CD4-positive, alpha-beta T cell treated with Interleukin-15 for 1 hour (primary cell): ENCODE results near the gene SMAD4.
"Not testable (repeated sequence)": the region's sequence is repeated elsewhere in the genome, so short reads cannot be mapped to it uniquely, and the experiment has no call there.

Source experiments
- DNase-seq: peaks from one replicate; pipeline ENCODE4 v3.0.0-alpha.2; 2020

The SMAD4 gene

DNA sequence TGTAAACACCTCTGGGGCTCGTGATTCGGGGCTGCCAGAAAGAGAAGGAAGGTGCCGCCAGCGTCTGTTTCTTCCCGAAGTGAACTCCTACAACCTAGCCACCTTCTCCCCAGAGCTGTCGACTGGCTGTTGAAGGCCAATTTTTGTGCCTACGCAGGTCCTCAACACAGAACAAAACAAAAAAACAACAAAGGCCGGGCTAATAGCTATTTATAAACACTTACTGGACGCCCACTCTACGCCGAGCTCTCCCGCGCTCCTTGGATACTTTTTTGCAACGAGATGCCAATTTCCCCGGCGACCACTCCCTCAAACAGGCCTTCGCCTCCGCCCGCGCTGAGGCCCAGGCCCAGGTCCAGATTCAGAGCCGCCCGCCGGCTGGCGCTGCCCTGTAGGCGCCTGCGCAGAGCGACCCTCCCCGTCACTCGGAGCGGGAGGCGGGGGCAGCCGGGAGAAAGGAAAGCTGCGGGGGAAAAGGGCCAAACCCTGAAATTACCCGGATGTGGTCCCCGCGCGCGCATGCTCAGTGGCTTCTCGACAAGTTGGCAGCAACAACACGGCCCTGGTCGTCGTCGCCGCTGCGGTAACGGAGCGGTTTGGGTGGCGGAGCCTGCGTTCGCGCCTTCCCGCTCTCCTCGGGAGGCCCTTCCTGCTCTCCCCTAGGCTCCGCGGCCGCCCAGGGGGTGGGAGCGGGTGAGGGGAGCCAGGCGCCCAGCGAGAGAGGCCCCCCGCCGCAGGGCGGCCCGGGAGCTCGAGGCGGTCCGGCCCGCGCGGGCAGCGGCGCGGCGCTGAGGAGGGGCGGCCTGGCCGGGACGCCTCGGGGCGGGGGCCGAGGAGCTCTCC lies at the start of gene SMAD4:
TSS of gene SMAD4 (plus strand) at position 520 of the 843 bp plus-strand sequence. CDS start 16,834 bp downstream, outside the sequence.
- DNase-seq = peak; percentile 97

DNA sequence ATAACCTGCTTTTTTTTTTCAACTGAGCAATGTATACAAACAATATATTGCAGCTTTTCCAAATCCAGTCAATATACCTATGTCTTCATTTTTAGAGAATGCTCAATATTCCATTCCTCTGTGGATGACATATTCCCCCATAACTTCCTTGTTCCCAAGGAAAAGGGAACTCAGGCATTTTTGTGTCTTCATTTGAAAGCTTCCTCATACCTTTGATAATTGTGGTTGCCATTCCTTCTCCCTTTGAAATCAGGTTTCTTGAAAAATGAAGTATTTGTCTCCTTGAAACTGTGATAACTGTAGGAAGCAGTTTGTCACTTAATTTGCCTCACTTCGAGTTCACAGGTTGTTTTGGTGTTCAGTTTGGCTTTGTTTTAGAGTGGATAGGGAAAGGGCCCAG lies 48.6 kb upstream of the SMAD4 start:
- DNase-seq = no peak

DNA sequence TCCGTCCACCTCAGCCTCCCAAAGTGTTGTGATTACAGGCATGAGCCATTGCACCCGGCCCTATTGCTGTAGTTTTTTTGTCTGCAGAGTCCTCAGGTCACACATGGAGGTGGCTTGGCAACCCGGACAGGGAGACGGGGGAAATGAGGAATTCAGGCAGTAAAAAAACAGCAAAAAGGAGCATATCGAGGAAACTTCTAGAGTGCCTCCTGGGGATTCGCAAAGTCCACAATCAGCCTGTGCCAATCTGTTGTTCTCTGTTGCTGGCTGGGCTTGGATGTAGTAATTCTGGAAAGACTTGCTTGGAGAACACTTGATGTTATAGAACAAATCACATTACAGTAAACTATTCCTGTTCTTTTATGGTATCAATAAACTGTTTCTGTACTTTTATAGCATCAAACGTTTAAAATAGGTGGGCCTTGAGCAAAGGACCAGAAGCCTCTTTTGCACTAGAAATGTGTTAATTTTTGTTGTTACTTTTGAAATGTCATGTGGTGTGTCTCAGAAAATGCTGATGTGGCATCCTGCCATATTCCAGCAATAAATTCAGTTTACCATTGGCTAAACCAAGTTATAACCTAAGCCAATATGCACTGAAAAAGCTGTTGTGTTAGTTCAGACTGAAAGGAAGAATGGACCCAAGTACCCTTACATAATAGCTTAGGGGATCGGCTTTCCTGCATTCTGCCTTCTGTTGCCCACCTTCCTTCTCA lies 47.8 kb upstream of the SMAD4 start:
- DNase-seq = no peak

DNA sequence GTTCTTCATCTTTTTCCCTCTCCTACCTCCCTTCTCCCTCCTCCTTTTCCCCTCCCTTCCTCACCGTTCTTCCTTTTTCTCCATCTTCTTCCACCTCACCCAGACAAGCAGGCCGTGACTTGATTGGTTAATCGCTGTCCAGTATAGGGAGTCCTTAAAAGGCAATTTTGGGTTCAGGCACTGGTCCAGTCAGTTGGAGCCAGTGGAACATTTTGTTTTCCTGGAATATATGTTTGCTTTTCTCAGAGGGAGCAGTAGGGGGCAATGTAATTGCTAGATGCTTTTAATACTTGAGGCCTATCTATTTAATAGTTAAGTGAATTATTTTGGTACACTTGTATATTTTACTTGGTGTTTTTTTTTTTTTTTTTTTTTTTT lies 47.2 kb upstream of the SMAD4 start:
- DNase-seq = no peak

DNA sequence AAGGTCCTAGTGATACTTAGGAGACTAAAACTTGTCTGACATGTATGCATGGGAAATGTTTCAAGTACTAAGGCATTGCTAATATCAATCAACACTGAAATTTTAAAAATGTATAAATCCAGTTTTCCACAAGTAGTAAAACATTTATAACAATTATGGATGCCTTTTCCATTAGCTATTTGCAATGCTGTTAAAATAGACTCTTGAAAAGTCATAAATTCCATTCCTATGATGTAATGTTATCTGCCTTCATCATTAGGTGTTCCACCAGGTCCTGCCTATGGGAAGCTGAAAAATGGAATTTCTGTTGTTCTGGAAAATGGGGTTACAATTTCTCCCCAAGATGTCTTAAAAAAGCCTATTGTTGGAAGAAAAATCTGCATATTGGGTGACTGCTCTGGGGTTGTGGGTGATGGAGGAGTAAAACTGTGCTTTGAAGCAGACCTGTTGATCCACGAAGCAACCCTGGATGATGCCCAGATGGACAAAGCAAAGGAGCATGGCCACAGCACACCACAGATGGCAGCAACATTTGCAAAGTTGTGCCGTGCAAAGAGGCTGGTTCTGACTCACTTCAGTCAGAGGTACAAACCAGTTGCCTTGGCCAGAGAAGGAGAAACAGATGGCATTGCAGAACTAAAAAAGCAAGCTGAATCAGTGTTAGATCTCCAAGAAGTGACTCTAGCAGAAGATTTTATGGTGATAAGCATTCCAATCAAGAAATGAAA lies 43.5 kb upstream of the SMAD4 start:
- DNase-seq = no peak

DNA sequence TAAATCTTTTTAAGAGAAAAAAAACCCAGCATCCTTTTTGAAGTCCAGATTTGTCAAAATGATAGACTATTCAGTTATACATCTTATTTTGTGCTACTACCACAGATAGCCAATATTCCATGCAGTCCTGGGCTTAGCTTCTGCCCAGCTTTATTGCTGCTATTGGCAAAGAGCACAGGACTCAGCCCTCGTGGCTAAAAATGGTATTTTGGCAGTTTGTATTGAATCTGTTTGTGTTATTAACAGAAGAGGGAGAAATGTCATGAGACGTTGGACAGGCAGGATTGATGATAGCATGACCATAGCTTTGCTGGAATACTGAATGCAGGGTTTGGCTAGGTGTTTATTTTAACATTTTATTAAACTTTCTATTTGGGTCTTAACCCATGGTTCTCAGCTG lies 42.8 kb upstream of the SMAD4 start:
- DNase-seq = no peak

DNA sequence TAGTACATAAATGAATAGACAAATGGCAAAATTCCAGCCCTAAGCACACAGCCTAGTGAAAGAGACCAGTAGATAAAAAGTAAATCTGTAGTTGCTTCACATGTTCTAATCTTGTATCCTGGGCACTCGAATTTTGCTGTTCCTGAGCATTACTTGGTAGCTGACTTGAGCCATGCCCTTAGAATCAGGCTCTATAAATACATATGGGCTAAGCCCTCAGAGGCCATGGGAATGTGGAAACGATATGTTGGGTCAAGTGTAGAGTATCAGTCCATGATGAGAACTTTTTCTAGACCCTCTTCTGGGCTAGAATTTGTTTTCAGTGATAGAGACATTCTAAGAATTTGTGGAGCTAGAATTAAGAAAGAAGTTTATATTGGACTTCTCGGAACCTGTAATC lies 40.3 kb upstream of the SMAD4 start:
- DNase-seq = no peak

DNA sequence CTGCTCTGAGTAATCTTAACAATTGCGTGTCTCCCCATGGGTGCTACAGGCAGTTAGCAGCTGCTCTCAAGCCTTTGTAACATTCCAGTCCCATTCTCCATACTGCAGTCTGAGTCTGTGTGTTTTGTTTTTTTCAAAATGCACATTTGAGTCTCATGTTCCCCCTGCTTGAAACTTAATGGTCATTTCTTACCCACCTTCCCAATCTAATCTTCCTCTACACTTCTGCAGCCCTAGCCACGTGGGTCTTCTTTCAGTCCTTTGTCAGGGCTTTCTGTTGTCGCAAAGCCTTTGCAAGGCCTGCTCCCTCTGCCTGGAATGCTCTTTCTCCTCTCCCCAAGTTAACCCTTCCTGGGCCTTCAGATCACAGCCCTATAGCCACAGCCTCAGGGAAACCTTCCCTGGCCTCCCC lies 37.7 kb upstream of the SMAD4 start:
- no peak for DNase-seq

DNA sequence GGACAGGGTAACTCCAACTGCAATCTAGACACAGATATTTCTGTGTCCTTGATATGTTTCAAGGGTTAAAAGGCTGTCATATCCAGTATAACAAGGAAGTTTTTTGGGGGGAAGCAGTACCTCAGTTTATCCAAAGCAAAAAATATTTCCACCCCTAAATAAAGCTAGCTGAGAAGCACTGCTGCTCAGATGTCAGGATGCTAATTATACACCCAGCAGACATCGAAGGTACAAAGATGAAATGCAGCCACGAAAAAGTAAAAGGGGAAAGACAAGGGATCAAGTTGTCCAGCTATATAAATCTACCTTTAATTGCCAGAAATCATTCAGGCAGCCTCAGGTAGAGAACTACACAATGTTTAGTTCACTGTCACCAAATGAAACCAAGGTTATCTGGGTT lies 36.0 kb upstream of the SMAD4 start:
- no peak for DNase-seq

DNA sequence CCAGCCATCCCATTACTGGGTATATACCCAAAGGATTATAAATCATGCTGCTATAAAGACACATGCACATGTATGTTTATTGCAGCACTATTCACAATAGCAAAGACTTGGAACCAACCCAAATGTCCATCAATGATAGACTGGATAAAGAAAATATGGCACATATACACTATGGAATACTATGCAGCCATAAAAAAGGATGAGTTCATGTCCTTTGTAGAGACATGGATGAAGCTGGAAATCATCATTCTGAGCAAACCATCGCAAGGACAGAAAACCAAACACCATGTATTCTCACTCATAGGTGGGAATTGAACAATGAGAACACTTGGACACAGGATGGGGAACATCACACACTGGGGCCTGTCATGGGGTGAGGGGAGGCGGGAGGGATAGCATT lies 26.8 kb upstream of the SMAD4 start:
- not testable (repeated sequence) for DNase-seq

DNA sequence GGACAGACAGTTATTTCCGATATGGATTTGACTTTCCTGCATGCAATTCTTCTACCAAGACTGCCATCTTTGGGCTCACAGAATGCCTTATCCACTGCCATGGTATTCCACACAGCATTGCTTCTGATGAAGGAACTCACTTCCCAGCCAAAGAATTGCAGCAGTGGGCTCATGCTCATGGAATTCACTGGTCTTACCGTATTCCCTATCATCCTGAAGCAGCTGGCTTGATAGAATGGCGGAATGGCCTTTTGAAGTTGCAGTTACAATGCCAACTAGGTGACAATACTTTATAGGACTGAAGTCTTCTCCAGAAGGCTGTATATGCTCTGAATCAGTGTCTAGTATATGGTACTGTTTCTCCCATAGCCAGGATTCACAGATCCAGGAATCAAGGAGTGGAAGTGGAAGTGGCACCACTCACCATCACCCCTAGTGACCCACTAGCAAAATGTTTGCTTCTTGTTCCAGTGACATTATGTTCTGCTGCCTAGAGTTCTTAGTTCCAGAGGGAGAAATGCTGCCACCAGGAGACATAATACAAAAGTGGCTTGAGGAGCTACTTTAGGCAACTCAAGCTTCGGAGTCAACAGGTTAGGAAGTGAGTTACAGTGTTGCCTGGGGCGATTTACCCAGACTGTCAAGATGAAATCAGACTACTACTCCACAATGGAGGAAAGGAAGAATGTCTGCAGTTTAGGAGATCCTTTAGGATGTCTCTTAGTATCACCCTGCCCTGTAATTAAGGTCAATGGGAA lies 23.8 kb upstream of the SMAD4 start:
- no peak for DNase-seq

DNA sequence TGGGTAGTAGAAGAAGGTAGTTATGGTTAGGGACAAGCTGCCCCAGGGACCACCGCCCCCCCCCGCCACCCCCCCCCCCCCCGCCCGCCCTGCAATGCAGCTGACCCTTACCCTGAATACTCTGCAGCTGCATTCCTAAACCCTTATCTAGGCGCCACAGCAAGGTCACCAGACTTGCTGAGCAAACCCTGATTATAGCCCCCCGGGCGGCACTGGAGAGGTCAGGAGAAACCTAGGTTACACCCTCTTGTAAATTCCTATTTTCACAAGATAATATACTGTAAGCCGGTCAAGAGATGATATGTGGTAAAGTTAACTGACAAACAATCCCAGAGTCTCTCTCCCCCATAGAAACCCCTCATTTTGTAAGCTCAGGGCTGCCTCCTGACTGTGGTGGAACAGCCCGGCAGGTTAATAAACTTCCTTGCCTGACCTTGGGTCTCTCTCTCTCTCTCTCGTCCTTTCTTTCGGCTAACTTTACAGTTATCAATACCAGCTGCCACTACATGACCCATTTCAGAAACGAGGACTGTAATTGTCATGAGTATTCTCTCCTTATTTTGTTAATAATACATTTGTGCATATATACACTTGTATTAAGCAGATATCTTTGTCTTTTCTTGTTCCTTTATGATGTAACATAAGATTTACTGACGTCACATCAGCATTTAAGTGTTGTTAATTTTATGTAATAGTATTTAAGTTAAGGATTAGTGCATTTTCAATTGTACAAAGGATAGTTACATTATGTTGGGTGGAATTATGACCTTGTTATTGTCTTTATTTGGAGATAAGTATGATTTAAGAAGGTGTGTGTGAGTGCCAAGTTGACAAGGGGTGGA lies 22.8 kb upstream of the SMAD4 start:
- no peak for DNase-seq

DNA sequence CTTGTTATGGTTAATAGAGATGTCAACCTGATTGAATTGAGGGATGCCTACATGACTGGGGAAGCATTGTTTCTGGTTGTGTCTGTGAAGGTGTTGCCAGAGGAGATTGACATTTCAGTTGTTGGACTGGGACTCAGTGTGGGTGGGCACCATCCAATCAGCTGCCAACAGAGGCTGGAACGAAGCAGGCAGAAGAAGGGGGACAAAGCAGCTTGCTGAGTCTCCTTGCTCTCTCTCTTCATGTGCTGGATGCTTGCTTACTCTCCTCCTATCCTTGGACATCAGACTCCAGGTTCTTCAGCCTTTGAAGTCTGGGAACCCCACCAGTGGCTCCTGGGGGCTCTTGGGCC lies 22.2 kb upstream of the SMAD4 start:
- DNase-seq = no peak

DNA sequence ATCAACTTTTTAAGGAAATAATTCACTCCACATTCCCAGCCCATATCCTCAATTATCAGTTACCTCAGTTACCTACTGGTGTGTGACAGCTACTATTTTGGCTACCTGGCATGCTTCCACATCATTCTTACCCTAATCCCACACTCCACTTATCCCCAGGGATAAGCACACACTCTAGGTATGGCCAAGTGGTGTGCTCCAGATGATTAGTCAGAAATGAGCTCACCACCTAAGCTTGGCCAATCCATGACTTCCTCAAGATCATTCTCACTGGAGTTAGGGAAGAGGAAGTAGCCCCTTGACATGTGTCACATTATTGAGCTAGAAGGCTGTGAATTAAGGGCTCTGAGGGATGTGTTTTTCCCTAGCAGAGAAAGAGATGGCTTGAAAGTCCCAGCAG lies 20.9 kb upstream of the SMAD4 start:
- DNase-seq = no peak

DNA sequence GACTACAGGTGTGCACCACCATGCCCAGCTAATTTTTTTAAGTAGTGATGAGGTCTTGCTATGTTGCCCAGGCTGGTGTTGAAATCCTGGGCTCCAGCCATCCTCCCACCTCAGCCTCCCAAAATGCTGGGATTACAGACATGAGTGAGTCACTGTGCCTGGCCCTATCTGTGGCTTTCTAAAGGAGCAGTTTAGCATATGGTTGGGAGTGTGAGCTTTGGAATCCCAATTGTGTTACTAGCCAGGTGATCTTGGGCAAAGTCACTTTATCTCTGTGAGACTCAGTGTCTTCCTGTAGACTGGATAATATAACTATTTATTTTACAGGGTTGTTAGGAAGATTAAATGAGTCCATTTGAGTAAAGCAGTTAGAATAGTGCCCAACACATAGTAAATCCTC lies 19.8 kb upstream of the SMAD4 start:
- no peak for DNase-seq

DNA sequence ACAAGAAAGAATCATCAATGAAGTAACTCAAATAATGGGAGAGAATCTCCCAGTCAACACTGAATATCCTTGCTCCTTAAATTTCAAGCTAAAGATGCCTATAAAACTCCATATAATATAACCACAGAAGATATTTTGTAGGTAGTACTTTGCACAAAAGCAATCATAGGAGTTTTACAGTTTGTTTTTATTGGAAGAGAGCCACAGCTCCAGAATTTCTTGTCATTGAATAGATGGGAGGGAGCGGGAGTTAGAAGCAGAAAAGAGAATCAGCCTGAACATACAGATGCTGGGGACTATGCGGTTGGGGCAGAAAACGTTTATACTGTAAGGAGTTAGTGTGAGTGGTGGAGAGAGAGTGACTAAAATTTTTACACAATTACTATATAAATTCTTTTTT lies 18.3 kb upstream of the SMAD4 start:
- DNase-seq = no peak

DNA sequence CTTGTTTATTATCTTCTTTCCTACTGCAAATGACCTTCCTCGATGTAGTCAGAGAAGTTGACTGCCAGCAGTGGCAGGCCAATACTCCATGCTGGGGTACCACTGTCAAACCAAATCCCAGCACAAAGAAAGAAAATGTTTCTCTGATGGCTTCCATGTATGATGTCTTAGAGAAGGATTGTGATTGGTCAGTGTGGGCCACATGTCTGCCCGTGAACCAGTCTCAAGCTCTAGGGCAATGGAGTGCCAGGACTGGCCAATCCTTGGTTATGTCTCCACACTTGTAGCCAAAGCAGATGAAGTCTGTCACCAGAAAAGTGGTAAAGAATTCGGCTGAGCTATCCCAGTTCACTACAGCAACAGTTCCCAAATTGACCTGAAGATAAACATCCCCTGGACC lies 17.6 kb upstream of the SMAD4 start:
- DNase-seq = no peak

DNA sequence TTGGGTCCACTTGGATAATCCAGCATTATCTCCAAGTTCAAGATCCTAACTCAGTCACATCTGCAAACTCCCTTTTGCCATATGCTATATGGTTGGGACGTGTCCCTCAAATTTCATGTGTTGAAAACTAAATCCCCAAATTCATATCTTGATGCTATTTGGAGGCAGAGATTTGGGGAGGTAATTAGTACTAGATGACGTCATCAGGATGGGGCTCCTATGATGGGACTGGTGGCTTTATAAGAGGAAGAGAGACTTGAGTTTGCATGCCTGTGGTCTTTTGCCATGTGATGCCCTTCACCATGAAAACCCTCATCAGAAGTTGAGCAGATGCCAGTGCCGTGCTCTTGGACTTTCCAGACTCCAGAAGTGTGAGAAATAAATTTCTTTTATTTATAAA lies 16.8 kb upstream of the SMAD4 start:
- no peak for DNase-seq

DNA sequence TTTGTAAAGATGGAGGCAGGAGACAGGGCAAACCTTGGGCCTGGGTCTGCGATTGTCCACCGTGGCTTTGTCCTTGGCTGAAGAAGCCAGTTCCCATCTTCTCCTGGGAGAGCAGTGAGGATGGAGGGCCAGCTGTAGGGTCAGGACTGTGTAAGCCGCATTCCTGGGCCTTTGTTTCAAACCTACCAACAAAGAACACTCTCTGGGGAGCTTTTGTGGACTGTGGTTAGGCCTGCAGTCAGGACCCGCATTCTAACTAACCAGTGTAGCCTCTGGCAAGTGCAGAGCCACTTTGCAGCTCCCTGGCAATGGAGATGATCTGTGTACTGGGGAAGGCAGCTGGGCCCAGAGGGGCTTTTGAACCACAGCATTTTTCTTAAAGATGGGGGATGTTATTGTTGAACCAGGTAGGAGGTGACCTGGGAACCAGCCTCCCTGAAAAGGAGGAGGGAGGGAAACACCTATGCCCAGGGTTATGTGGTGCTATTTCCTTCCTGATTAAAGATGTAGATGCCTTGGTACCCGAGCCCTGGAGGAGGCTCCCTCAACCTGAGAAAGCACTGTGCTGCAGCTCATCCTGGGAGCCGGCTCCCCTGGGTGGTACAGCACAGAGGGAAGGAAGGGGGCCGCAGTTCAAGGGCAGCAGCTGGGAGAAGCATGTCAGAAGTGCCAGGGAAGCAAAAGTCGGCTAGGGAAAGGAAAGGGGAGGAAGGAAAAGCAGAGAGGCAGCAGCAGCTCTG lies 12.7 kb upstream of the SMAD4 start:
- DNase-seq = no peak

DNA sequence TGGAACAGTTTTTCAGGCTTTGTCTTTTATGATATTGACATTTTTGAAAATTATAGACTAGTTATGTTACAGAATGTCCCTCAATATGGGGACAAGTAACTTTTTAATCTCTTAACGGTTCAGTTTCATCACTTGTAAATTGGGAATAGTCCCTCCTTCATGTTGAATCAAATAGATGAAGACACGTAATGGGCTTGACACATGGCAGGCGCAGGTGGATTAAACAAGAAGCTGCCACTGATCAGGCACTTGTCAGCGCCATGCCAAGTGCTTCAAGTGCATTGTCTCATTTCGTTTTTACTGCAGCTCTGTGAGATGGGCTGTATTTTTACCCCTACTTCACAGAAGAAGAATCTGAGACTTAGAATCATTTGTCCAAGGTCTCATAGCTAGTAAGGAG lies 9.5 kb upstream of the SMAD4 start:
- DNase-seq = no peak

DNA sequence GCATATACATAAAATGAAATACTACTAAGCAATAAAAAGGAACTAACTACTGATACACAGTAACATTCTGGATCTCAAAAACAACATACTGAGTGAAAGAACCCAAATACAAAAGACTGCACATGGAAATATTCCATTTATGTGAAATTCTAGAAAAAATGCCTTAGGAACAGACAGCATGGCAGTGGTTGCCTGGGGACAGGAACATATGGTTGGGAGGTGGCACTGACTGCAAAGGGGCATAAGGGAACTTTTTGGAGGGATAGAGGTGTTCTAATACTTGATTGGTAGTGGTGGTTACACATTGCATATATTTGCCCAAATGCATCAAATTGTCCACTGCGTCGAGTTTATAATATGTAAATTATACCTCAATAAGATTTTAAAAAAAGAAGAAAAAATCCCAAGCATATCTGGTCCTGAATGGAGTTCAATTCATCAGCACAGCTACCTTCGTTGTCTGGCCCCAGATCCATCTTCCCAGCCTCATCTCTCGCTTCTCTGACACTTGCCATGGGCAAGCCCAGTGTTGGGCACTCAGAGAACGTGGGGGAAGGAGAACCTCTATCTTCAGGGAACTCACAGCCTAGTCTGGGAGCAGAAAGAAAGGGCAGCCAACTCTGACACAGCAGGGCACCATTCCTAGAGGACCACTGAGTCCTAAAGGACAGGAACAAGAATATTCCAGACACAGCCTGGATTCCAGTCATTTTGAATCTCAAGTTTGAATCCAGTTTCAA lies 8.6 kb upstream of the SMAD4 start:
- no peak for DNase-seq
